GM12801 (cell line): ENCODE measurements around the gene RNASET2.

Experiments
- TF ChIP-seq, protein P1 (sequence below): IDR thresholded peaks from one replicate; pipeline ENCODE4 v1.5.1; 2011; ENCODE audit warnings: control low read depth; ENCODE audit not compliant: insufficient read length; ENCODE audit errors: extremely low read depth

The RNASET2 gene

DNA sequence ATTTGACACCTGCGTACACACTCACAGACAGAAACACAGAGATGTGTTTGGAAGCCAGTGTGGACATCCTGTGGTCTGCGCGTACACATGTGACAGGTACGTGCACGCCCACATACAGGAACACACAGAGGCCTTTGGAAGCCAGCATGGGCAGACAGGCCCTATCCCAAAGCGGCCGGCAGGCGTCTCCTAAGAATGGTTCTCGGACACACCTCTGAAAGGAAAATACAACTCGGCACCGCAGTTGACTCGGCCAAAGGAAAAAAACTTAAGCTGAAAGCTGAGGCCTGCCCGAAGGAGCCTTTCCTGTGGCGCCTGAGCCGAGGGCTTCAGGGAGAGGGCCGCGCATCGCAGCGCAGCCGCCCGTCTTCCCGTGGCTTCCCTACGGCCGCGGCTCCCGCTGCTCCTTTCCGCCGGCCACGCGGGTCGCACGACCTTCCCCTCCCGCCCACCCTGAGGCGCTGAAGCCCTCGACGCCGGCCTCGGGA is 41.5 kb upstream of the RNASET2 start:
- TF ChIP-seq, protein P1, sequence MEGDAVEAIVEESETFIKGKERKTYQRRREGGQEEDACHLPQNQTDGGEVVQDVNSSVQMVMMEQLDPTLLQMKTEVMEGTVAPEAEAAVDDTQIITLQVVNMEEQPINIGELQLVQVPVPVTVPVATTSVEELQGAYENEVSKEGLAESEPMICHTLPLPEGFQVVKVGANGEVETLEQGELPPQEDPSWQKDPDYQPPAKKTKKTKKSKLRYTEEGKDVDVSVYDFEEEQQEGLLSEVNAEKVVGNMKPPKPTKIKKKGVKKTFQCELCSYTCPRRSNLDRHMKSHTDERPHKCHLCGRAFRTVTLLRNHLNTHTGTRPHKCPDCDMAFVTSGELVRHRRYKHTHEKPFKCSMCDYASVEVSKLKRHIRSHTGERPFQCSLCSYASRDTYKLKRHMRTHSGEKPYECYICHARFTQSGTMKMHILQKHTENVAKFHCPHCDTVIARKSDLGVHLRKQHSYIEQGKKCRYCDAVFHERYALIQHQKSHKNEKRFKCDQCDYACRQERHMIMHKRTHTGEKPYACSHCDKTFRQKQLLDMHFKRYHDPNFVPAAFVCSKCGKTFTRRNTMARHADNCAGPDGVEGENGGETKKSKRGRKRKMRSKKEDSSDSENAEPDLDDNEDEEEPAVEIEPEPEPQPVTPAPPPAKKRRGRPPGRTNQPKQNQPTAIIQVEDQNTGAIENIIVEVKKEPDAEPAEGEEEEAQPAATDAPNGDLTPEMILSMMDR, result no peak

DNA sequence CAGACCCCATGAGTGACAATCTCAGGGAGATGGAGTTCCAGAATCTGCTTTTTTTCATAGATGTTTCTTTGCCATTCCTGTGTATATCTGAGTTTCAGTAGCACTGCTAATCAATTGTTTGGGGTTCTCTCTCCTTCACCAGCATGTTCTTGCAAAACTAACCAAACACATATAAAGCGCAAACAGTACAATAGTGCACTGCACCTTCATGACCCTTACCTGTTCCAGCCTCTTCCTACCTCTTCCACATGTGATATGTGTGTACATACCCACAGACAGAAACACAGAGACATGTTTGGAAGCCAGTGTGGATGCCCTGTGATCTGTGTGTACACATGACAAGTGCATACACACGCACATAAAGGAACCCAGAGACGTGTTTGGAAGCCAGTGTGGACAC is 41.0 kb upstream of the RNASET2 start:
- TF ChIP-seq, protein P1, result no peak

DNA sequence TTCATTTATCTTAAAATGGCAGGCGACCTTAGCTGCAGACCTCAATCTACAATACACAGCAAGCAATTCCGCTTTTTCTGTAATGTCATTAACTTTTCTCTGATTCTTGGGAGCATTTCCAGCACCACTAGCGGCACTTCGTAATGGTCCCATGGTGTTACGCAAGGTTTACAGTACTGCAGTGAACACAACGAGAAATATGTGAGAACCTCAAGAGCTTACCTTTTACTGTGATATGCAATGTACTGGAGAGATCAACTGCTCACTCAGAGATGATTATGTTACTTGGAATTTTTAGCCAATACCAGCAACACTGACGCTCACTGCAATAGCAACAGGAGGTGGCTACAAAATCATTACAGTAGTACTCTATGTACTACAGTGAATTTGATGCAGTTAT is 40.1 kb upstream of the RNASET2 start:
- TF ChIP-seq, protein P1, result no peak

DNA sequence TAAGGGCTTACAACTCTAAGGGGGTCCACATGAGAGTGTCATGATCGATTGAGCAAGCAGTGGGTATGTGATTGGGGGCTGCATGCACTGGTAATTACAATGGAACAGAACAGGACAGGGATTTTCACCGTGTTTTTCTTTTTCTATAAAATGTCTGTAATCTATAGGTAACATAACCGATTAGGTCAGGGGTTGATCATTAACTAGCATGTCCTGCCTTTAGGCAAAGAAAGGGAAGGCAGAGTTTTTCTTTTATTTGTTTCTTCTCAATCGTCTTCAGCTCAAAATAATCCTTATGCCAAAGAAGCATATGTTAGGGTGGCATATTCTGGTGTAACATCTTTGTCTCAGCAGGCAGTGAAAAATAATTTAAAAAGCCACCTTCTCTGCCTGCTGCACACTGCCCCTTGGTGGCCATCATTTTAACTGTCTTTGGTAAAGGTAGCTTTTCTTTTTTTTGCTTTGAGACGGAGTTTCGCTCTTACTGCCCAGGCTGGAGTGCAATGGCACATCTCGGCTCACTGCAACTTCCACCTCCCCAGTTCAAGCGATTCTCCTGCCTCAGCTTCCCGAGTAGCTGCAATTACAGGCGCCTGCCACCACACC is 33.2 kb upstream of the RNASET2 start:
- TF ChIP-seq, protein P1, result no peak

DNA sequence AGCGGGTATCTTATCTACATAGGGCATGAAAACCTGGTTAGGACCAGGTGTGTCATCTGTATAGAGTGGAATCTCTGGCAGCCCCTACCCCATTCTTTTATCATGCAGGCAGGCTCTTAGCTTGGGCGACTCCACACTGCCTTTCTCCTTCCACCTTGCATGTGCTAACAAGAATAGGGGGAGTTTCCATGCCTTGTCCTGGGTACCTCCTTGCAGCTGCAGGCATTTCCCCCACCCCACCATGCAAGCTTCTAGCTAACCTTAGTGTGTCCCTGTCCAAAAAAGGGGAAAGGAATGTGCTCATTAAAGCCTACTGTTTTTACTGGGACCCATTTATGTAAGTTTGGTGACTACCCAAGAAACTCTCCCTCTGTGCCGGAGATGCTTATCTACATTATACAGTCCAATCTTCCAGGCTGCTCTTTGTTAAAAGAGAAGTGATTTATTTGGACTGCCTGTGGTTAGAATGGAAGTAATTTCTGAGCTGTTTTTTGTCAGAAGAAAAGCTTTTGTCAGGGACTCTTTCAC is 32.4 kb upstream of the RNASET2 start:
- TF ChIP-seq, protein P1, result no peak

DNA sequence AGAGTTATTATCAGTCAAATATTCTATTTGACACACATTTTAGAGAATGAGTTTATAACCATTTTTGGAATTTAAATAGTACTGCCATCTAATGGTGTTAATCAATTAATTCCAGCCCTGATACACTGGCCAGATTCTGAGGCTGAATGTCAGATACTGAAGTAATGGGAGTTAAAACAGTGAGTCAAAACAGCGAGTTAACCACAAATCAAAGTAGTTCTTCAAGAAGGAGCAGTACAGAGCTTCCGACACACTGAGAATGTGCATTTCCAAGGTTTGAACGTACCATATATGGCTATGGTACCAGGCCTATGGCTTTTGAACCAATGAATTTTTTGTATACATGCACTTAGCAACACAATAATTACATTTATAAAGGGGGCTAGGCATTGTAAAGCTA is 31.6 kb upstream of the RNASET2 start:
- TF ChIP-seq, protein P1, result no peak

DNA sequence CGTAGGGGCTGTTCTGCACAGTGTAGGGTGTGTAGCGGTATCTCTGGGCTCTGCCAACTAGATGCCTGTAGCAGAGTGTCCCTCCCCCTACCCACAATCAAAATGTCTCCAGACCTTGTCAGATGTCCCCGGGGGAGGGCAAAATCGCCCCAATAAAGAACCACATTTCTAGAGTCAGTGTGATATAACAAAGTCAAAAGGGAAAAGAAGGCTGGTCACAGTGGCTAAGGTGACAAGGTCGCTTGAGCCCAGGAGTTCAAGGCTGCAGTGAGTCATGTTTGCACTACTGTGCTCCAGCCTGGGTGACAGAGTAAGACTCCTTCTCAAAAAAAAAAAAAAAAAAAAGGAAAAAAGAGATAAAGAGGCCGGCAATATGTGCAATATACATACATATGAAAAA is 31.1 kb upstream of the RNASET2 start:
- TF ChIP-seq, protein P1, result no peak
